ENCODE data around the gene FABP6.
"Not testable (repeated sequence)": the region's sequence is repeated elsewhere in the genome, so short reads cannot be mapped to it uniquely, and the experiment has no call there.

FABP6 gene, protein sequence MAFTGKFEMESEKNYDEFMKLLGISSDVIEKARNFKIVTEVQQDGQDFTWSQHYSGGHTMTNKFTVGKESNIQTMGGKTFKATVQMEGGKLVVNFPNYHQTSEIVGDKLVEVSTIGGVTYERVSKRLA

DNA sequence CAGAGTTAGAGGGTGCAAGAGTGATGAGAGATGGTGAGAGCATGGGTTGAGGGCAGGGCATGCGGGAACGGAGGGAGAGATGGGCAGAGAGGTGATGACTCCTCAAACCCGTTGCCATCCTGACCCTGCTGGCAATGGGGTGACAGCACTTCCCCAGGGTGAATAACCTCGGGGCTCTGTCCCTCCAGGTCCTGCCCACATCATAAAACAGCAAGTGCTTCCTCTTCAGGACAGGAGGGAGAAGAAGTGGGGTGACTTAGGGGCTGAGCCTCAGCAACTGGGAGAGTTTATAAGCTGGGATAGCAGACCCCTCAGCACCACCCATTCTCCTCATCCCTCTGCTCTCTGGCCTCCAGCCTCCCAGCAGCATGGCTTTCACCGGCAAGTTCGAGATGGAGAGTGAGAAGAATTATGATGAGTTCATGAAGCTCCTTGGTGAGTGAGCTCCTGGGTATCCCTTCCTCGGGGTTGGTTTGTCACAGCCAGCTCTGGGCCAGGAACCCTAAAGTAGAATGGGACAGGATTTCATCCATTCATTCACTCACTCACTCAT lies at the start of gene FABP6:
FABP6 (plus strand) TSS at position 317 of the 553 bp plus-strand sequence; CDS start at position 369, 52 bp downstream.
- no peak for DNase-seq (ENCODE audit: low read depth in 3 of 3)

DNA sequence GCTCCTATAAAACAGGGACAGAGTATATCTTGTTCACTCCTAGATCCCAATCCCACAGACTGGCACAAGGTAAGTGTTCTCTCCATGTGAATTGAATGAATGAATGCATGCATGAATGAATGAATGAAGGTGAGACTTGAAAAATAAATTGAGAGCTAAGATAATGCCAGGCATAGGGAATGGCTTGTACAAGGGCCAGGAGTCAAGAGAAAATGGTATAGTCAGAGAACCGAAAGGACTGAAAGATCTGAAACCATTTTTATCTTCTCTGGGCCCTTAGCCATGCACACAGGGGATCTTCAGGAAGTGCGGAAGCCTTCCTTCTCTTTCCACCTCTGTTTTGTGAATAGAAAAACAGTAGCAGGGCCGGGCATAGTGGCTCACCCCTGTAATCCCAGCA lies 48.4 kb upstream of the FABP6 start:
- no peak for DNase-seq (ENCODE audit: low read depth in 3 of 3)

DNA sequence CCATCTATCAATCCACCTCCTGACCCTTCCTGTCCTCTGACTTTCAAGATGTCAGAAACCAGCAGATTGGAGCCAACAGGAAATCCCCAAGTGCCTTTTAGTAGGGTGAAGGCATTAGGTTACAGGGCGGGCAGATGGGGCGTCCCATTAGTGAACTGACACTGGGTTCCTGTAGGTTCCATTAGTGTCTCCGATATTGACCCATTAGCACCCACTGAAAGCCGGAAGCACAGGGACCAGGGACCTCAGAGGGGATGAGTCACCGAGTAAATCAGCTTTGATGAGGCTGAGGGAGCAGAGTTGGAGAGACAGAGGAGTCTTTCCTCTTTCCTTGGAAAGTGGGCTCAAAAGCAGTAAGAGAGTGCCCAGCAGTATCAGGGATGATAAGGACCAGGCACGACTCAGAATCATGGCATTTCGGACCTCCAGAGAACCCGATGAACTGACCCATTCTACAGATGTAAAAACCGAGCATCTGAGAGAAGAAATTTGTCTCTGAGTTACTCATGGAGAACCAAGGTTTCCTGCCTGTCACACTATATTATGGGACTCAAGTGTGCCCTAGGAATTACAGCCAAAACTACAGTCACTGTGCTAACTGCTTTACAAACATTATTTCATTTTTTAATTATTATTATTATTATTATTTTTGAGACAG lies 47.2 kb upstream of the FABP6 start:
- no peak for DNase-seq (ENCODE audit: low read depth in 3 of 3)

GRCh38 chr5:160183075-160183474 lies 46.2 kb upstream of the FABP6 start:
- no peak for DNase-seq (ENCODE audit: low read depth in 3 of 3)

- no peak for DNase-seq (ENCODE audit: low read depth in 3 of 3)
Measured at GRCh38 chr5:160185626-160186360, 43.5 kb upstream of the FABP6 start.

- no peak for DNase-seq (ENCODE audit: low read depth in 3 of 3)
Measured at GRCh38 chr5:160186480-160186879, 42.8 kb upstream of the FABP6 start.

DNA sequence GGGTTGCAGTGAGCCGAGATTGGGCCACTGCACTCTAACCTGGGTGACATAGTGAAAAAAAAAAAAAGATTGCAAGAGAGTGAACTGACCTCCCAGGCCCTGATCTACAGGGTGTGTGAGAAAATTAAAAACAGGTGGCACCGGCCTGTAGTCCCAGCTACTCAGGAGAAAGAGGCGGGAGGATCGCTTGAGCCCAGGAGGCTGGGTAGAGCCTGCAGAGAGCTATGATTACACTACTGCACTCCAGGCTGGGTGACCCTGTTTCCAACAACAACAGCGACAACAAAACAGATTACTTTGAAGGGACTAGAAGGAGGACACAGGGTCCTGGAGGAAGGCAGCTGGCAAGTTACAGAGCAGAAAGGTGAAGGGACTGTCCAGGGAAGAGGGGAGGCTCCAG lies 42.2 kb upstream of the FABP6 start:
- DNase-seq (ENCODE audit: low read depth in 3 of 3): no peak

DNA sequence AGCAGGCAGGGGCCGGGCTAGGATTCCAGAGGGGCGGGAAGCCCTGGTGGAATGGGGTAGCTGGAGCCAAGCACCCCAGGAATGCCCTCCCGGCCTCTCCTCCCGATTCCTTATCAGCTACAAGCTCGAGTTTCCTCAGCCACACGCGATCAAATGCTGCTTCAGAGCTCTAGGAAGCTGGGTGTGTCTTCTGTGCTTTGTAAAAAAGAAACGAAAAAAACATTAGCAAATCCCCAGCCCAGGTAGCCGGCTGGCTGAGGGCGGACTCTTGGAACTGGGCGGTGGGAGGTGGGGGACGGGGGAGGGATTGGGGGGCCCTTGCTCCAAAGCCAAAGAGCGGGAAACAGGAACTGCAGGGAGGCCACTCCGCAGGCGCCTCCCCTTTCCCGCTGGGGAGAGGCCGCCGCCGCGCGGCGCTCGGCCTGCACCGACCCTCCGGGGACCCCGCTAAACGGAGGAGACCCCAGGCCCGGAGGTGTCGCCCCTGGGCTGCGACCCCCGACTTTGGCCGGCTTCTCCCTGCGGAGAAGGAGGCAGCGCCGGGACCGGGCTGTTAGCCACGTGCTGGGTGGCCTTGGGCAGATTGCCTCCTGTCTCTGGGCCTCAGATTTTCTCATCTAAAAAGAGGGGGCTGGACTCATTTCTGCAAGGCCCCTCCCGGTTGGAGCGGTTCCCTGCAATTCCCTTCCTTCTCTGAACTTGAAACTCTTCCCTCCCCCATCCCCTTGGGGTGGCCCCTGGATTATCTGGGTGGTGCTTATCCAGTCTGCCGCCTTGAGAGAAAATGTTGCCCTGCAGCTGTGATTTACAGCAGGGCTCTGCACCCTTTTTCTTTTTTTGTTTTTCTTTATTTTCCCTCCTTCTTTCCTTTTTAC lies 40.9 kb upstream of the FABP6 start:
- DNase-seq (ENCODE audit: low read depth in 3 of 3): no peak

DNA sequence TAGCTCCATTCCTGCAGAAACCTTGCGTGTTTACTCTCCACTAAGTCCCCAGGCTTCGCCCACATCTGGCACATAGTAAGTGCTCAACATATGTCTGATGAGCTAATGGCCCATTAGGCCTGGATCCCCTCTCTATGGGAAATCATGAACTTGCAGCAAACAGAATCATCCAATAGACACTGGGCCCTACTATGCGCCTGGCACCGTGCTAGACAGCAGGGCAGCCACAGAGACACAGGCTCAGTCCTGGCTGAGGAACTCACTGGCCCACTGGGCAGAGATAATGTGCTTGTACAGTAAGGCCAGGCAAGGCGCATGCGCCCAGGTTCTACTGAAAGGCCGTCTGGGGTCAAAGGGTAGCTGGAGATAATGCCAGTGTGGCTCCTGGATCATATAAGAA lies 36.9 kb upstream of the FABP6 start:
- no peak for DNase-seq (ENCODE audit: low read depth in 3 of 3)

DNA sequence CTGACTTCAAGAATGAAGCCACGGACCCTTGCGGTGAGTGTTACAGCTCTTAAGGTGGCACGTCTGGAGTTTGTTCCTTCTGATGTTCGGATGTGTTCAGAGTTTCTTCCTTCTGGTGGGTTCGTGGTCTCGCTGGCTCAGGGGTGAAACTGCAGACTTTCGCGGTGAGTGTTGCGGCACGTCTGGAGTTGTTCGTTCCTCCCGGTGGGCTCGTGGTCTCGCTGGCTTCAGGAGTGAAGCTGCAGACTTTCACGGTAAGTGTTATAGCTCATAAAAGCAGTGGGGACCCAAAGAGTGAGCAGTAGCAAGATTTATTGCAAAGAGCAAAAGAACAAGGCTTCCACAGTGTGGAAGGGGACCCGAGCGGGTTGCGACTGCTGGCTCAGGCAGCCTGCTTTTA lies 36.2 kb upstream of the FABP6 start:
- not testable (repeated sequence) for DNase-seq (ENCODE audit: low read depth in 3 of 3)

GRCh38 chr5:160193790-160194189 lies 35.5 kb upstream of the FABP6 start:
- DNase-seq (ENCODE audit: low read depth in 3 of 3): not testable (repeated sequence)

DNA sequence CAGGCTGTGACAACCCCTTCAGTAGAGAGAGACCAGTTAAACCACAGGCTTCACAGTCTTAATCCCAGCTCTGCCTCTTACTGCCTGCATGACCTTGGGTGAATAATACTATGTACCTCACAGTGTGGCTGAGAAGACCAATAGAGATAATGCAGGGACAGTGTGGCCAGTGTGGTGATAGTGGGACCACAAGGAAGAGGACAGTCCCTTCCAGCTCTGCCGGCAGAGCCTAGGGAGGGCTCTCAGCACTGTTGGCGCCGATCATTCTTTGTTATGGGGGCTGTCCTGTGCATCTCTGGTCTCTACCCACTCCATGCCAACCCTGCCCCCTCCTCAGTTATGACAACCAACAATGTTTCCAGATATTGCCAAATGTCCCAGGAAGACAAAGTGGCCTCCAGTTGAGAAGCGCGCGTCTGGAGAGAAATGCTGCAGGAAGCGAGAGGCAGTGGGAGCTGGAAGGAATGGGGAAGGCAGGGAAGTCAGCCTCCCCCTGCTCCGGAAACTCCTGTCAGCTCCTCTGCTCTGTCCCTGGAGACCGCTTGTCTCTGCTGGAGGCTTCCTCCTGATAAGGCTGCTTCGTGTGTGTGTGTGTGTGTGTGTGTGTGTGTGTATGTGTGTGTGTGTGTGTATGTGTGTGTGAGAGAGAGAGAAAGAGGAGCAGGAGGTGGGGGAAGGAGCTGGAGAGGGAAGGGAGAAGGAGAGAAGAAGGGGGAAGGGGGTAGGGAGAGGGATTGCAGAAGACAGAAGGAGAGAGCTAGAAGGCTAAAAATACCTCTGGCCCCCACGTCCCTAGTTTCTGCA lies 31.8 kb upstream of the FABP6 start:
- DNase-seq (ENCODE audit: low read depth in 3 of 3): no peak

GRCh38 chr5:160198146-160198545 lies 31.2 kb upstream of the FABP6 start:
- DNase-seq (ENCODE audit: low read depth in 3 of 3): no peak

- DNase-seq (ENCODE audit: low read depth in 3 of 3): no peak
Measured at GRCh38 chr5:160198841-160199409, 30.4 kb upstream of the FABP6 start.

DNA sequence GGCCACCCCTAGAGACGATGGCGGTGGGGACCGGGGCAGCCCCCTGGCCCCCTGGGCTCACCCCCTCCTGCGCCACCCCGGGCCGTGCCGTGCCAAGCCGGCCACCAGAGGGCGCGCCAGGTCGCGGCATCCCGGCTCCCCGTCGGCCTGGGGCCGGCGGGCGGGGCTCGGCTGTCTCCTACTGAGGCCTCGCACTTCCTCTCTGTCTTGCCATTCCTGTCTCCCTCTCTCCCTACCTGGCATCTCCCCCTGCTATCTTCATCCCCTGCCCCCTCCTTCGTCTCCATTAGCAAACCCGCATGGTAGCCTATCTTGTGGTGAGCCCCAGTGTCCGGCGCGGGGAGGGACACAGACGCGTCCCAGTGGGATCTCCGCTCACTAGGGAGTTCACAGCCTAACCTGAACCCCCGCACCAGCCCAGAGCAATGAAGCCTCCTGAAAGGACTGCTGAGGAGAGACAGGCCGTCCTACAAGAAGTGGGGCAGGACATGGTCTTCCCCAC lies 29.8 kb upstream of the FABP6 start:
- DNase-seq (ENCODE audit: low read depth in 3 of 3): peak; percentile 52 to 69 (median 59)

- DNase-seq (ENCODE audit: low read depth in 3 of 3): no peak
Measured at GRCh38 chr5:160207061-160207460, 22.2 kb upstream of the FABP6 start.

GRCh38 chr5:160209917-160210316 lies 19.4 kb upstream of the FABP6 start:
- no peak for DNase-seq (ENCODE audit: low read depth in 3 of 3)

DNA sequence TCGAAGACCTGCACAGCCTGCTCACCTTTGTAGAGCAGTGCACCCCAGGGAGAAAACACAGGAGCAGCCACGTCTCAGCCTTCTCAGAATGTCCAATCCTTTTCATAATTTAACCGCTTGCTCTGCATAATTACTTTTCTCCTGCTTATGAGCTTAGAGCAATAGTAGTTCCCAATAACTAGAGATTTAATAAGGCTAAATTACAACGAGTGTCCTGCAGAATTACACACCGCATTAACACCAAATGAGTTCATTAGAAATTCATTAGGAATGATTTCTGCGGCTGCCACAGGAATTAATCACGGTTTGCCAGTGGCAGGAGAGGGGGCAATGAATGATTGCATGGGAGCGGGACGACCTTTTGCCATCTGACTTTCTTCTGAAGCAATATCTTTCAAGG lies 18.7 kb upstream of the FABP6 start:
- DNase-seq (ENCODE audit: low read depth in 3 of 3): no peak

DNA sequence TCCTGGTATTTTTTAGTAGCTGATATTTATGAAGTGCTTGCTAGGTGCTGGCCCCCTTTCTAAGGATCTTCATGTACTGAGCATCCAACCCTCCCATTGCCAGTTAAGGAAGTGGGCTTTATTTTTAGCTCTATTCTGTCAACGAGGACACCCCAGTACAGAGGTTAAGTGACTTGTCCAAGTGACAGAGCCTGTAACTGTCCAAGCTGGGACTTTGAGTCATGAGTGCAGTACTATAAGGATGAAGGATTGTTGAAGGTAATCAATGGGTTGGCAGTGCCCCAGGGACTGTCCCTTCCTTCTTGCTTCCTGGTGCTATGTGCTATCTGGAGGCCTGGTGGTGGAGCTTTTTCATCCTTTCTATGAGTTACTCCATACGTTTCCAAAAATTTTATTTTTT lies 18.0 kb upstream of the FABP6 start:
- no peak for DNase-seq (ENCODE audit: low read depth in 3 of 3)

- DNase-seq (ENCODE audit: low read depth in 3 of 3): no peak
Measured at GRCh38 chr5:160213537-160213936, 15.8 kb upstream of the FABP6 start.

DNA sequence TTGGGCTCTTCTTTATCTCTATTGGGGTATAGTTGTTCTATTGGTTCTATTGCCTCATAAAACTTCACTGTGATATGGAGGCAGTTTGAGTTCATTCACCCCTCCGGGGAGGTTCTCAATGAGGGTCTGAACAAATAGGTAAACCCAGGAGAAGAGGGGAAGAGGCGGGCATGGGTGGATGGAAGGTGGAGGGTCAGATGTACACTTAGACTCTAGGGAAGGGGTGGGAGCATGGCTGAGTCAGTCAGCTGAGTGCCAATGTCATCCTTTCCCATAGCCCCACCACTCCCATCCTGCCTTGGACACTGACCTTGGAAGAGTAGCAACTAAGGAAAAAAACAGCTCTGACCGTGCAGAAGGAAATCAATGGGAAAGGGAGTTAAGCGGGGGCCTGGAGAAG lies 9.9 kb upstream of the FABP6 start:
- no peak for DNase-seq (ENCODE audit: low read depth in 3 of 3)

Data from stimulated activated CD4-positive, alpha-beta T cell treated with anti-CD3 and anti-CD28 coated beads, TNF-alpha, amount 100 ng/mL, for 24 hours (primary cell).